H1 (cell line): Measurements from ENCODE around the gene SIRT7. TPM values are rescaled to one million over a fixed set of nuclear protein-coding genes. Genes with fewer than 3 reads are reported as not detected.
A peak's percentile ranks its signal among the peaks of the same experiment; 100 is the strongest.

Source experiments
- CTCF ChIA-PET: fragments of 300-600 bp; sonication (Branson Sonifier 250); formaldehyde crosslinking; loops from one replicate; lab custom pipeline; 2021; ENCODE audit not compliant: partially characterized antibody; lab: Charles Lee
- POLR2A ChIA-PET: fragments of 300-600 bp; sonication (Branson Sonifier 250); formaldehyde crosslinking; loops from one replicate; lab custom pipeline; 2021; ENCODE audit warnings: inconsistent platforms; ENCODE audit not compliant: partially characterized antibody; lab: Charles Lee
- DNase-seq, 2 experiments: peaks; one replicate each; pipeline versions ENCODE4 v3.0.0 to v3.0.0-alpha.2; 2010 to 2022; ENCODE audit warnings: low spot score in 2 of 2, low read depth in 1 of 2, mixed read lengths in 1 of 2
- FAIRE-seq: peaks from 2 replicates; lab custom pipeline; 2011; peaks lifted over from hg19 to GRCh38; lab: Jason Lieb, UNC
- H2AFZ ChIP-seq: 2 replicates; pipeline ENCODE4 v1.8.1; 2012; ENCODE audit warnings: low read length, inconsistent platforms
- H2AK5ac ChIP-seq: 2 replicates; pipeline ENCODE4 v1.6.1; 2013; ENCODE audit warnings: low read depth, low read length
- H2BK120ac ChIP-seq: replicated peaks from 2 replicates; pipeline ENCODE3; 2013; ENCODE audit warnings: low read depth, low read length, inconsistent platforms
- H2BK12ac ChIP-seq: 2 replicates; pipeline ENCODE4 v1.6.1; 2013; ENCODE audit warnings: low read depth, low read length
- H2BK15ac ChIP-seq: 2 replicates; pipeline ENCODE4 v1.6.1; 2013; ENCODE audit warnings: low read length
- H2BK20ac ChIP-seq: 2 replicates; pipeline ENCODE4 v1.6.1; 2013; ENCODE audit warnings: low read length
- H2BK5ac ChIP-seq: 2 replicates; pipeline ENCODE4 v1.6.1; 2013; ENCODE audit warnings: low read depth, low read length
- H3K14ac ChIP-seq: 2 replicates; pipeline ENCODE4 v1.6.1; 2013; ENCODE audit warnings: inconsistent platforms; ENCODE audit not compliant: insufficient read length
- H3K18ac ChIP-seq: 2 replicates; pipeline ENCODE4 v1.6.1; 2013; ENCODE audit warnings: low read length; ENCODE audit errors: extremely low read depth
- H3K23ac ChIP-seq: 2 replicates; pipeline ENCODE4 v1.6.1; 2013; ENCODE audit warnings: inconsistent platforms; ENCODE audit not compliant: insufficient read length
- H3K23me2 ChIP-seq: 2 replicates; pipeline ENCODE4 v1.6.1; 2013; ENCODE audit warnings: low read depth, low read length
- H3K27ac ChIP-seq: 2 replicates; pipeline ENCODE4 v1.6.1; 2011; ENCODE audit warnings: low read depth, low read length, inconsistent platforms
- H3K27me3 ChIP-seq, 4 experiments: replicated peaks in 1 of 4; 1 replicate in 1 of 4; 2 replicates in 3 of 4; pipeline versions ENCODE4 v1.6.1 to v1.8.1; 2011 to 2013; ENCODE audit warnings: low read length in 3 of 4, mild to moderate bottlenecking in 3 of 4, inconsistent platforms in 2 of 4, mixed read lengths in 2 of 4, moderate library complexity in 1 of 4; ENCODE audit not compliant: control insufficient read depth in 3 of 4, insufficient read depth in 3 of 4; ENCODE audit errors: extremely low read depth in 1 of 4
- H3K36me3 ChIP-seq, 4 experiments: 2 replicates each; pipeline versions ENCODE4 v1.6.1 to v1.8.1; 2011 to 2013; ENCODE audit warnings: mild to moderate bottlenecking in 4 of 4, low read length in 3 of 4, moderate library complexity in 2 of 4, control low read depth in 1 of 4, inconsistent platforms in 1 of 4; ENCODE audit not compliant: insufficient read depth in 4 of 4, control insufficient read depth in 2 of 4
- H3K4ac ChIP-seq: replicated peaks from 2 replicates; pipeline ENCODE3; 2013; ENCODE audit warnings: low read length, low read depth, mixed read lengths, inconsistent platforms; ENCODE audit not compliant: insufficient read length
- H3K4me1 ChIP-seq, 4 experiments: replicated peaks in 1 of 4; 1 replicate in 1 of 4; 2 replicates in 3 of 4; pipeline versions ENCODE4 v1.6.1 to v1.8.1; 2011 to 2013; ENCODE audit warnings: low read length in 3 of 4, inconsistent platforms in 2 of 4, mixed read lengths in 1 of 4; ENCODE audit not compliant: insufficient read depth in 4 of 4, control insufficient read depth in 3 of 4
- H3K4me2 ChIP-seq, 2 experiments: 2 replicates each; pipeline versions ENCODE4 v1.6.1 to v1.8.1; 2011 to 2013; ENCODE audit warnings: low read depth in 2 of 2, low read length in 2 of 2, control low read depth in 1 of 2, inconsistent platforms in 1 of 2, mild to moderate bottlenecking in 1 of 2; ENCODE audit not compliant: insufficient read depth in 1 of 2
- H3K4me3 ChIP-seq, 4 experiments: fragments of 200-600, 300-600 bp in 1 of 4; sonication (generic), shearing (Covaris generic), sonication (Bioruptor Twin) in 1 of 4; 2 replicates each; pipeline versions ENCODE4 v1.5.1 to v1.8.1; 2011 to 2016; ENCODE audit warnings: low read length in 4 of 4, low read depth in 3 of 4, control low read depth in 2 of 4, inconsistent platforms in 2 of 4, mild to moderate bottlenecking in 2 of 4, mixed read lengths in 1 of 4, moderate library complexity in 1 of 4; ENCODE audit not compliant: insufficient read depth in 2 of 4; ENCODE audit errors: extremely low read depth in 1 of 4
- H3K56ac ChIP-seq: replicated peaks from 2 replicates; pipeline ENCODE3; 2013; ENCODE audit warnings: low read depth, mild to moderate bottlenecking, mixed read lengths, low read length, inconsistent platforms; ENCODE audit not compliant: insufficient read length
- H3K79me1 ChIP-seq: 2 replicates; pipeline ENCODE4 v1.6.1; 2013; ENCODE audit warnings: low read depth, low read length, control low read depth
- H3K79me2 ChIP-seq, 2 experiments: 2 replicates each; pipeline versions ENCODE4 v1.6.1 to v1.8.1; 2012 to 2013; ENCODE audit warnings: low read length in 2 of 2, mild to moderate bottlenecking in 2 of 2, inconsistent platforms in 1 of 2; ENCODE audit not compliant: insufficient read depth in 2 of 2, control insufficient read depth in 1 of 2
- H3K9ac ChIP-seq, 4 experiments: replicated peaks in 1 of 4; 1 replicate in 1 of 4; 2 replicates in 3 of 4; pipeline versions ENCODE4 v1.6.1 to v1.8.1; 2011 to 2013; ENCODE audit warnings: low read depth in 3 of 4, low read length in 3 of 4, control low read depth in 2 of 4, mild to moderate bottlenecking in 2 of 4, moderate library complexity in 2 of 4, inconsistent platforms in 1 of 4; ENCODE audit errors: extremely low read depth in 1 of 4
- H3K9me3 ChIP-seq, 2 experiments: 2 replicates each; pipeline versions ENCODE4 v1.6.1 to v1.8.1; 2012 to 2013; ENCODE audit warnings: mild to moderate bottlenecking in 2 of 2, moderate library complexity in 2 of 2, control low read depth in 1 of 2, inconsistent platforms in 1 of 2, low read depth in 1 of 2, low read length in 1 of 2, mixed read lengths in 1 of 2; ENCODE audit not compliant: insufficient read depth in 2 of 2
- H4K20me1 ChIP-seq, 2 experiments: replicated peaks in 1 of 2; 2 replicates each; pipeline versions ENCODE3 to v1.8.1; 2011 to 2013; ENCODE audit warnings: inconsistent platforms in 2 of 2, low read length in 2 of 2, mild to moderate bottlenecking in 1 of 2; ENCODE audit not compliant: insufficient read depth in 2 of 2, control insufficient read depth in 1 of 2
- H4K5ac ChIP-seq: 2 replicates; pipeline ENCODE4 v1.6.1; 2013; ENCODE audit warnings: low read length, low read depth, mixed read lengths, inconsistent platforms; ENCODE audit not compliant: insufficient read length
- H4K8ac ChIP-seq: 2 replicates; pipeline ENCODE4 v1.8.0; 2013; ENCODE audit warnings: mild to moderate bottlenecking, moderate library complexity, low read length, inconsistent platforms; ENCODE audit not compliant: insufficient read depth; ENCODE audit errors: extremely low read depth
- H4K91ac ChIP-seq: replicated peaks from 2 replicates; pipeline ENCODE3; 2013; ENCODE audit warnings: low read length, mixed read lengths, inconsistent platforms; ENCODE audit not compliant: insufficient read length
- POU5F1 ChIP-seq: IDR thresholded peaks from 2 replicates; pipeline ENCODE4 v1.6.1; 2011; ENCODE audit warnings: low read depth, mild to moderate bottlenecking, low read length, moderate library complexity
- RFX5 ChIP-seq: IDR thresholded peaks from 2 replicates; pipeline ENCODE4 v1.6.1; 2011; ENCODE audit warnings: low read depth, low read length, improper control_type of control experiment, borderline replicate concordance
- WGBS, 2 experiments: shearing (Covaris generic) in 1 of 2; methylation state at CpG; one replicate each; pipeline versions ENCODE4 v1.1.6 to v1.1.7; 2013 to 2015; ENCODE audit warnings: low lambda C conversion rate in 2 of 2, mixed read lengths in 2 of 2, inconsistent platforms in 1 of 2, low coverage in 1 of 2, missing lambda C conversion rate in 1 of 2; ENCODE audit not compliant: insufficient replicate concordance in 2 of 2, insufficient coverage in 1 of 2, insufficient read length in 1 of 2; ENCODE audit errors: extremely low coverage in 1 of 2, missing lambda C conversion rate in 1 of 2; 5-methylcytosine and 5-hydroxymethylcytosine counted together
- polyA plus RNA-seq, 7 experiments: library from polyadenylated mRNA; depleted of rRNA in 3 of 7; stranded (reverse) in 5 of 7; unstranded in 2 of 7; fragments of >200 nt in 5 of 7; fragments of 200-250 nt in 2 of 7; gene quantifications; 1 replicate in 5 of 7; 2 replicates in 1 of 7; 4 replicates in 1 of 7; pipeline versions ENCODE4 v1.2.1 to v1.2.3, GENCODE V29; 2011 to 2013; ENCODE audit warnings: missing spikeins in 2 of 7, mixed read lengths in 2 of 7
- total RNA-seq: library from RNA; stranded (reverse); fragmentation: NEBNext Ultra II Directional; extraction: Animal tissue kit (Norgen Biotek cat#: 25700); gene quantifications from 2 replicates; pipeline ENCODE4 v1.2.1, GENCODE V29; 2021

The SIRT7 gene
- total and polyA plus RNA-seq, 2 of the 8 experiments (the other 6 are each of a cell fraction or from before 2014, with no cell fraction given): 5.8 to 16.6 TPM

GRCh38 chr17:81909231-81909630 is 8.7 kb downstream of the SIRT7 start:
- H3K23me2 ChIP-seq: peaks cover 6% of the 10 kb centered on the region; the same call in 1 of the 2 replicates
- WGBS, 2 experiments: 95% methylated on average over 12 of the region's 12 CpGs; no CpG with 5 or more reads in 1 of the 2 experiments
- H3K14ac ChIP-seq: no peak overlapping the region
- no peak overlapping the region for H3K56ac ChIP-seq
- no peak overlapping the region for H2AK5ac ChIP-seq
- peaks cover 8 to 14% (median 12%) of the 10 kb centered on the region in 4 experiments for H3K36me3 ChIP-seq
- no peak for DNase-seq
- H4K20me1 ChIP-seq: peaks cover 3 to 33% of the 10 kb centered on the region in 2 experiments
- H3K23ac ChIP-seq: no peak overlapping the region
- H2BK12ac ChIP-seq: no peak overlapping the region
- H2BK5ac ChIP-seq: no peak overlapping the region
- H3K79me1 ChIP-seq: peaks cover 2% of the 10 kb centered on the region; the same call in 1 of the 2 replicates
- peaks cover 0 to 4% (median 2%) of the 10 kb centered on the region in 4 experiments; a peak in 2 of 7 replicates for H3K27me3 ChIP-seq
- FAIRE-seq: no peak
- H2BK120ac ChIP-seq: no peak overlapping the region
- no peak overlapping the region for H3K18ac ChIP-seq
- H4K5ac ChIP-seq: no peak overlapping the region
- H4K8ac ChIP-seq: peak overlapping the region; percentile 5; the same call in 1 of the 2 replicates
- H2BK15ac ChIP-seq: no peak overlapping the region
- H3K4me1 ChIP-seq: peaks cover 0 to 10% (median 5%) of the 10 kb centered on the region in 4 experiments; a peak in 3 of 7 replicates
- H2BK20ac ChIP-seq: no peak overlapping the region
- H4K91ac ChIP-seq: no peak overlapping the region
- no peak overlapping the region for H3K4ac ChIP-seq
- H3K9ac ChIP-seq: no peak overlapping the region
- POLR2A ChIA-PET: interaction anchor here (1.0 to 8.7 kb wide), 7 partner anchors 8 to 87 kb away, joined by 3 to 135 read pairs (median 4); partner anchors contain the start of genes MAFG and SIRT7
- CTCF ChIA-PET: interaction anchor here (0.9 to 1.7 kb wide), 5 partner anchors 28 to 121 kb away, joined by 3 to 7 read pairs (median 3); no protein-coding TSS in a partner anchor
- no peaks in the 10 kb centered on the region for H3K79me2 ChIP-seq
- H3K9me3 ChIP-seq: no peaks in the 10 kb centered on the region
- H3K4me2 ChIP-seq: no peak overlapping the region; a peak in 1 of 4 replicates
- no peak overlapping the region for H2AFZ ChIP-seq
- H3K4me3 ChIP-seq: no peak overlapping the region
- H3K27ac ChIP-seq: no peak overlapping the region
- no peak for TF ChIP-seq RFX5
- no peak for TF ChIP-seq POU5F1
